ENCODE data around the gene KRTAP3-3.
"Not testable (repeated sequence)": the region's sequence is repeated elsewhere in the genome, so short reads cannot be mapped to it uniquely, and the experiment has no call there.

The KRTAP3-3 gene

GRCh38 chr17:40993839-40994238 is at the start of gene KRTAP3-3:
TSS of gene KRTAP3-3 (minus strand) at chr17:40994164. CDS start at chr17:40994097, 67 bp downstream.
- no peak for DNase-seq (ENCODE audit: low read depth)

DNA sequence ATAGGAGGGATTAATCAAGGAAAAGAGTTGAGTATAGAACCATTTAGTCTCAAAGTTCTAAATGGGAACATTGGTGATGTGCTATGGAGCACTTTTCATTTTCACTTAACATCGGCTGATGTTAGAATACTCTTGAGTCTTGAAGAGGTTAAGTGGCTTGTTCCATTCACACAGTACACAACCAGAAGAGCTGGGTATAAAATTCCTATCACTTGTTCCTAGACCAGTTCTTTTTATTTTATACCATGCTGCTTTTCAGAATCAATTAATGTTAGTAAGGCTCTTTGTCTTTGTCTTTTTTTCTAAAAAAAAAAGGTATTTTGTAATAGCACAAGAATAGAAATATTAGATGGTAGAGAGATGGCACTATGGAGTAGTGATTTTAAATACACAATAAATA is 49.0 kb upstream of the KRTAP3-3 start:
- no peak overlapping the region for H3K4me3 ChIP-seq (ENCODE audit: low read depth, low read length)
- TF ChIP-seq, protein P1, sequence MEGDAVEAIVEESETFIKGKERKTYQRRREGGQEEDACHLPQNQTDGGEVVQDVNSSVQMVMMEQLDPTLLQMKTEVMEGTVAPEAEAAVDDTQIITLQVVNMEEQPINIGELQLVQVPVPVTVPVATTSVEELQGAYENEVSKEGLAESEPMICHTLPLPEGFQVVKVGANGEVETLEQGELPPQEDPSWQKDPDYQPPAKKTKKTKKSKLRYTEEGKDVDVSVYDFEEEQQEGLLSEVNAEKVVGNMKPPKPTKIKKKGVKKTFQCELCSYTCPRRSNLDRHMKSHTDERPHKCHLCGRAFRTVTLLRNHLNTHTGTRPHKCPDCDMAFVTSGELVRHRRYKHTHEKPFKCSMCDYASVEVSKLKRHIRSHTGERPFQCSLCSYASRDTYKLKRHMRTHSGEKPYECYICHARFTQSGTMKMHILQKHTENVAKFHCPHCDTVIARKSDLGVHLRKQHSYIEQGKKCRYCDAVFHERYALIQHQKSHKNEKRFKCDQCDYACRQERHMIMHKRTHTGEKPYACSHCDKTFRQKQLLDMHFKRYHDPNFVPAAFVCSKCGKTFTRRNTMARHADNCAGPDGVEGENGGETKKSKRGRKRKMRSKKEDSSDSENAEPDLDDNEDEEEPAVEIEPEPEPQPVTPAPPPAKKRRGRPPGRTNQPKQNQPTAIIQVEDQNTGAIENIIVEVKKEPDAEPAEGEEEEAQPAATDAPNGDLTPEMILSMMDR (IDR thresholded peaks at IDR 0.05; ENCODE audit: low read depth, low read length, missing control alignments): no peak
- no peak for DNase-seq (ENCODE audit: low read depth)

More at GRCh38 chr17:40993839-40994238, at the start of gene KRTAP3-3:
- no peak within 1 kb of the TSS for H3K4me3 ChIP-seq (ENCODE audit: low read depth, low read length)
- TF ChIP-seq, protein P1 (IDR thresholded peaks at IDR 0.05; ENCODE audit: low read depth, low read length, missing control alignments): no peak

DNA sequence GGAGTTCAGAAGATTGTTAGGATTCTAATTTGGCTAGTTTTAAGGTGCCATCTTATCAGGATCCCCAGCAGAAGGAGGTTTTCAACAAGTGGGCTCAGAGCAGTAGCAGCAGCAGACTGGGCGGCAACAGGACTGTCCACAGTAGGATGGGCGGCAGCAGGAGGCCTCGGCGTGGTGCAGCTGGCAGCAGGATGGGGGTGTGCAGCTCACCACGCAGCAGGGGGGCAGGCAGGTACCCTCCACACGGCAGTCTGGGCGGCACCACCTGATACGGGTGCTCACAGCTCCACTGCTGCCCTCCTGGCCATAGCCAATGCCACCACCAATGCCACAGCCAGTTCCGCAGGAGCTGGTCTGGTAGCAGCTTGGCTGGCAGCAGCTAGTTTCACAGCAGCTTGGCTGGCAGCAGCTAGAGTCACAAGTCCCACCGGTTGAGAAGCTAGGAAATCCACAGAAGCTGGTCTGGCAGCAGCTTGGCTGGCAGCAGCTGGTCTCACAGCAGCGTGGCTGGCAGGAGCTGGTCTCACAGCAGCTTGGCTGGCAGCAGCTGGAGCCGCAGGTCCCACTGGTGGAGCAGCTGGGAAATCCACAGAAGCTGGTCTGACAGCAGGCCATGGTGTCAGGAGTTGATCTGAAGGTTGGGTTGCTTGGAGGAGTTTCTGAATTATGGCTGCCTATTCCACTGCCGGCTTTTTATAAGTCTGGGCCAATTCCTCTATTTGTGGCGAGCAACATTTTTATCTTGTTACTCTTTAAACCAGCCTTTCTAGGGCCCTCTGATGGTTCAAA is 47.0 kb upstream of the KRTAP3-3 start, which contains the start of gene KRTAP1-1:
TSS of gene KRTAP1-1 (minus strand) at position 668 of the 789 bp plus-strand sequence. CDS start at position 615, 53 bp downstream.
- not testable (repeated sequence) for H3K4me3 ChIP-seq (ENCODE audit: low read depth, low read length); DNase-seq (ENCODE audit: low read depth)

- no peak for DNase-seq (ENCODE audit: low read depth)
- no peak overlapping the region for H3K4me3 ChIP-seq (ENCODE audit: low read depth, low read length)
- TF ChIP-seq, protein P1 (IDR thresholded peaks at IDR 0.05; ENCODE audit: low read depth, low read length, missing control alignments): no peak
Observed at GRCh38 chr17:41037853-41038350, 43.9 kb upstream of the KRTAP3-3 start.

DNA sequence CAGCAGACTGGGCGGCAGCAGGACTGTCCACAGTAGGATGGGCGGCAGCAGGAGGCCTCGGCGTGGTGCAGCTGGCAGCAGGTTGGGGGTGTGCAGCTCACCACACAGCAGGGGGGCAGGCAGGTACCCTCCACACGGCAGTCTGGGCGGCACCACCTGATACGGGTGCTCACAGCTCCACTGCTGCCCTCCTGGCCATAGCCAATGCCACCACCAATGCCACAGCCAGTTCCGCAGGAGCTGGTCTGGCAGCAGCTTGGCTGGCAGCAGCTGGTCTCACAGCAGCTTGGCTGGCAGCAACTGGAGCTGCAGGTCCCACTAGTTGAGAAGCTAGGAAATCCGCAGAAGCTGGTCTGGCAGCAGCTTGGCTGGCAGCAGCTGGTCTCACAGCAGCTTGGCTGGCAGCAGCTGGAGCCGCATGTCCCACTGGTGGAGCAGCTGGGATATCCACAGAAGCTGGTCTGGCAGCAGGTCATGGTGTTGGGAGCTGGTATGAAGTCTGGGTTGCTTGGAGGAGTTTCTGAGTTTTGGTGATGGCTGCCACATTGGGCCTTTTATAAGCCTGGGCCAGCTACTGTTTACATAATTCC is 40.5 kb upstream of the KRTAP3-3 start, which contains the start of gene KRTAP1-3:
TSS of gene KRTAP1-3 (minus strand) at position 529 of the 590 bp plus-strand sequence. CDS start at position 476, 53 bp downstream.
- not testable (repeated sequence) for H3K4me3 ChIP-seq (ENCODE audit: low read depth, low read length); DNase-seq (ENCODE audit: low read depth)

DNA sequence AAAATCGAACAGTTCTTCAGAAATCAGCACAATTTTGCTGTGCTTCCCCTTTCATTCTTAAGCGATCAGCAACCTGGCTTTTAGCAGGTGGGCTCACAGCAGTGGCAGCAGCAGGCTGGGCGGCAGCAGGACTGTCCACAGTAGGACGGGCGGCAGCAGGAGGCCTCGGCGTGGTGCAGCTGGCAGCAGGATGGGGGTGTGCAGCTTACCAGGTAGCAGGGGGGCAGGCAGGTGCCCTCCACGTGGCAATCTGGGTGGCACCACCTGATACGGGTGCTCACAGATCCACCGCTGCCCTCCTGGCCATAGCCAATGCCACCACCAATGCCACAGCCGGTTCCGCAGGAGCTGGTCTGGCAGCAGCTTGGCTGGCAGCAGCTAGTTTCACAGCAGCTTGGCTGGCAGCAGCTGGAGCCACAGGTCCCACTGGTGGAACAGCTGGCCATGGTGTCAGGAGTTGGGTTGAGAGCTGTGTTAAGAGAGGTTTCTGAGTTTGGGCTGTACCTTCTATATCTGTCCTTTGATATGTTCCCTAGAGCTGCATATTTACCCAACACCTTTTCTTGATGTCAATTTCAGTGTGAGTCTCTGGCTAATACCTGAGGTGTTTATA is 35.8 kb upstream of the KRTAP3-3 start, which contains the start of gene KRTAP1-4:
TSS of gene KRTAP1-4 (minus strand) at position 563 of the 613 bp plus-strand sequence. CDS start at position 446, 117 bp downstream.
- TF ChIP-seq, protein P1 (IDR thresholded peaks at IDR 0.05; ENCODE audit: low read depth, low read length, missing control alignments): no peak
- no peak for DNase-seq (ENCODE audit: low read depth)
- no peak within 1 kb of the TSS for H3K4me3 ChIP-seq (ENCODE audit: low read depth, low read length)

- TF ChIP-seq, protein P1 (IDR thresholded peaks at IDR 0.05; ENCODE audit: low read depth, low read length, missing control alignments): no peak
- H3K4me3 ChIP-seq (ENCODE audit: low read depth, low read length): no peak within 1 kb of the TSS
- DNase-seq (ENCODE audit: low read depth): no peak
Observed at GRCh38 chr17:41026715-41027471, 32.9 kb upstream of the KRTAP3-3 start, which contains the start of gene KRTAP1-5. TSS of gene KRTAP1-5 (minus strand) at chr17:41027208. CDS start at chr17:41027155, 53 bp downstream.

Data from GM12864 (cell line).